ENCODE measurements around the gene SH2D5. TPM values are rescaled to one million over a fixed set of nuclear protein-coding genes. Genes with fewer than 3 reads are reported as not detected.

SH2D5 gene
- total RNA-seq, 6 donors from 2014 or later, result 0.13 to 0.46 (median 0.40) TPM; not detected in 3

GRCh38 chr1:20691872-20692271 lies 40.6 kb downstream of the SH2D5 start:
- peaks cover 3 to 7% (median 4%) of the 10 kb centered on the region in 4 donors for H3K4me1 ChIP-seq
- no peaks in the 10 kb centered on the region for H3K36me3 ChIP-seq
- ATAC-seq (ENCODE audit: low FRiP score in 2 of 2), result no peak
- TF ChIP-seq EP300 (IDR thresholded peaks at IDR 0.05) (no peak), POLR2AphosphoS5 (IDR thresholded peaks at IDR 0.05) (no peak), CTCF (IDR thresholded peaks at IDR 0.05) (no peak), POLR2A (IDR thresholded peaks at IDR 0.05) (no peak)
- DNase-seq, result no peak
- H3K27ac ChIP-seq, result no peak overlapping the region
- 80 to 83% methylated on average over 1 of the region's 1 CpG for WGBS, 2 donors
- H3K27me3 ChIP-seq, result no peaks in the 10 kb centered on the region
- no peaks in the 10 kb centered on the region for H3K9me3 ChIP-seq
- no peak overlapping the region for H3K4me3 ChIP-seq

GRCh38 chr1:20689645-20690056 lies 42.9 kb downstream of the SH2D5 start:
- no peaks in the 10 kb centered on the region for H3K27me3 ChIP-seq
- no peak overlapping the region for H3K4me3 ChIP-seq
- 72 to 73% methylated on average over 3 of the region's 3 CpGs for WGBS, 2 donors
- TF ChIP-seq CTCF (IDR thresholded peaks at IDR 0.05) (no peak), POLR2AphosphoS5 (IDR thresholded peaks at IDR 0.05) (no peak), POLR2A (IDR thresholded peaks at IDR 0.05) (no peak), EP300 (IDR thresholded peaks at IDR 0.05) (no peak)
- peaks cover 0 to 8% (median 3%) of the 10 kb centered on the region in 4 donors for H3K4me1 ChIP-seq
- H3K27ac ChIP-seq, result no peak overlapping the region
- no peaks in the 10 kb centered on the region for H3K36me3 ChIP-seq
- H3K9me3 ChIP-seq, result no peaks in the 10 kb centered on the region
- ATAC-seq (ENCODE audit: low FRiP score in 2 of 2) (no peak), DNase-seq (no peak)

GRCh38 chr1:20686883-20687725 lies 45.4 kb downstream of the SH2D5 start:
- Histone ChIP-seq H3K27ac (peak overlapping the region in 1 of 4 donors; percentile 95), H3K36me3 (no peaks in the 10 kb centered on the region), H3K9me3 (no peaks in the 10 kb centered on the region), H3K4me1 (peaks cover 4 to 17% (median 11%) of the 10 kb centered on the region in 4 donors), H3K27me3 (no peaks in the 10 kb centered on the region), H3K4me3 (no peak overlapping the region)
- 80 to 87% methylated on average over 13 to 23 of the region's 26 CpGs for WGBS, 2 donors
- no peak for TF ChIP-seq CTCF (IDR thresholded peaks at IDR 0.05)
- no peak for TF ChIP-seq POLR2AphosphoS5 (IDR thresholded peaks at IDR 0.05)
- no peak for TF ChIP-seq EP300 (IDR thresholded peaks at IDR 0.05)
- TF ChIP-seq POLR2A (IDR thresholded peaks at IDR 0.05), result no peak
- DNase-seq (no peak), ATAC-seq (ENCODE audit: low FRiP score in 2 of 2) (no peak)

- peak overlapping the region; percentile 78 to 95 (median 89) for H3K27ac ChIP-seq
- no peak overlapping the region for H3K4me3 ChIP-seq
- TF ChIP-seq POLR2A (IDR thresholded peaks at IDR 0.05) (no peak), CTCF (IDR thresholded peaks at IDR 0.05) (no peak), EP300 (IDR thresholded peaks at IDR 0.05) (no peak), POLR2AphosphoS5 (IDR thresholded peaks at IDR 0.05) (no peak)
- WGBS, 2 donors, result 77 to 84% methylated on average over 12 of the region's 12 CpGs
- no peaks in the 10 kb centered on the region for H3K27me3 ChIP-seq
- no peak for DNase-seq
- H3K36me3 ChIP-seq, result peaks cover 0 to 4% (median 0%) of the 10 kb centered on the region in 4 donors
- no peaks in the 10 kb centered on the region for H3K9me3 ChIP-seq
- ATAC-seq (ENCODE audit: low FRiP score in 2 of 2), result no peak
- H3K4me1 ChIP-seq, result peaks cover 4 to 17% (median 11%) of the 10 kb centered on the region in 4 donors
These were observed 46.8 kb downstream of the SH2D5 start for GRCh38 chr1:20685741-20686140.
